GM23338 (cell line): ENCODE results near the gene KRAS. TPM values are rescaled to one million over a fixed set of nuclear protein-coding genes. Genes with fewer than 3 reads are reported as not detected.

ENCODE experiments used
- ATAC-seq: fragments of 200-7000 bp; cut with Tn5 transposase; 3 replicates; pipeline ENCODE4 v1.9.1; 2020
- DNase-seq: peaks from one replicate; pipeline ENCODE4 v3.0.0-alpha.2; 2015; ENCODE audit warnings: low spot score
- H2AFZ ChIP-seq: fragments of 200-600 bp; sonication (generic); 2 replicates; pipeline ENCODE4 v1.8.0; 2016; ENCODE audit warnings: antibody characterized with exemption, mild to moderate bottlenecking, moderate library complexity
- H3F3A ChIP-seq: fragments of 200-600 bp; sonication (generic); replicated peaks from 2 replicates; pipeline ENCODE4 v1.8.0; 2017; ENCODE audit warnings: antibody characterized with exemption, mixed run types, low read depth
- H3K27ac ChIP-seq: fragments of 200-600 bp; sonication (generic); 2 replicates; pipeline ENCODE4 v1.6.1; 2016; ENCODE audit warnings: low read depth
- H3K27me3 ChIP-seq: fragments of 200-600 bp; sonication (generic); 2 replicates; pipeline ENCODE4 v1.8.0; 2016; ENCODE audit warnings: mild to moderate bottlenecking, mixed run types, moderate library complexity; ENCODE audit not compliant: insufficient read depth
- H3K36me3 ChIP-seq: fragments of 200-600 bp; sonication (generic); 2 replicates; pipeline ENCODE4 v1.8.0; 2016; ENCODE audit warnings: mild to moderate bottlenecking; ENCODE audit not compliant: insufficient read depth
- H3K4me1 ChIP-seq: fragments of 200-600 bp; sonication (generic); 2 replicates; pipeline ENCODE4 v1.8.0; 2016; ENCODE audit warnings: mild to moderate bottlenecking, moderate library complexity; ENCODE audit not compliant: insufficient read depth
- H3K4me2 ChIP-seq: fragments of 200-600 bp; sonication (generic); 2 replicates; pipeline ENCODE4 v1.7.1; 2017; ENCODE audit warnings: mixed run types
- H3K4me3 ChIP-seq: fragments of 200-600 bp; sonication (generic); 2 replicates; pipeline ENCODE4 v1.6.1; 2016; ENCODE audit warnings: mixed run types
- H3K79me2 ChIP-seq: fragments of 200-600 bp; sonication (generic); replicated peaks from 2 replicates; pipeline ENCODE4 v1.8.0; 2017; ENCODE audit warnings: mild to moderate bottlenecking; ENCODE audit not compliant: insufficient read depth
- H3K9me2 ChIP-seq: fragments of 200-600 bp; sonication (generic); 2 replicates; pipeline ENCODE4 v1.8.0; 2017; ENCODE audit not compliant: insufficient read depth
- H4K20me1 ChIP-seq: fragments of 200-600 bp; sonication (generic); replicated peaks from 2 replicates; pipeline ENCODE4 v1.8.0; 2017; ENCODE audit warnings: mild to moderate bottlenecking; ENCODE audit not compliant: insufficient read depth
- H3K27ac Mint-ChIP-seq: 2 replicates; pipeline ENCODE4 v1.8.0; 2020; ENCODE audit warnings: inconsistent platforms, mild to moderate bottlenecking, moderate library complexity, mixed read lengths
- H3K27me3 Mint-ChIP-seq: 3 replicates; pipeline ENCODE4 v1.8.0; 2022; ENCODE audit warnings: low read depth, mild to moderate bottlenecking, moderate library complexity, mixed read lengths, inconsistent platforms; ENCODE audit not compliant: insufficient read depth, poor library complexity
- H3K36me3 Mint-ChIP-seq: 3 replicates; pipeline ENCODE4 v1.8.0; 2021; ENCODE audit warnings: low read depth, mild to moderate bottlenecking, inconsistent platforms, moderate library complexity, mixed read lengths
- H3K4me1 Mint-ChIP-seq: 3 replicates; pipeline ENCODE4 v1.8.0; 2020; ENCODE audit warnings: mild to moderate bottlenecking, inconsistent platforms, mixed read lengths
- H3K4me3 Mint-ChIP-seq: 3 replicates; pipeline ENCODE4 v1.8.0; 2021; ENCODE audit warnings: moderate library complexity, mild to moderate bottlenecking, inconsistent platforms, mixed read lengths
- H3K9me3 Mint-ChIP-seq: 3 replicates; pipeline ENCODE4 v1.8.0; 2020; ENCODE audit warnings: moderate library complexity, mild to moderate bottlenecking, inconsistent platforms, mixed read lengths
- CREB1 ChIP-seq: fragments of 250-450 bp; sonication (Bioruptor Pico); IDR thresholded peaks from 2 replicates; pipeline ENCODE4 v1.5.0; 2020; ENCODE audit warnings: low read depth, mild to moderate bottlenecking, moderate library complexity
- ETS1 ChIP-seq: IDR thresholded peaks from 2 replicates; pipeline ENCODE4 v1.6.1; 2016; ENCODE audit warnings: antibody characterized with exemption
- EZH2phosphoT487 ChIP-seq: fragments of 200-600 bp; sonication (generic); IDR thresholded peaks from one replicate; pipeline ENCODE4 v1.8.1; 2018; ENCODE audit warnings: antibody characterized with exemption; ENCODE audit not compliant: unreplicated experiment
- JUNB ChIP-seq: IDR thresholded peaks from one replicate; pipeline ENCODE4 v1.6.1; 2016; ENCODE audit warnings: antibody characterized with exemption; ENCODE audit not compliant: unreplicated experiment
- NANOG ChIP-seq: IDR thresholded peaks from 2 replicates; pipeline ENCODE4 v1.6.1; 2016; ENCODE audit warnings: antibody characterized with exemption, borderline replicate concordance
- POLR2AphosphoS5 ChIP-seq: IDR thresholded peaks from 2 replicates; pipeline ENCODE4 v1.6.1; 2016; ENCODE audit warnings: antibody characterized with exemption, low read depth
- STAT1 ChIP-seq: IDR thresholded peaks from one replicate; pipeline ENCODE4 v1.6.1; 2016; ENCODE audit warnings: antibody characterized with exemption; ENCODE audit not compliant: unreplicated experiment
- ZNF114 ChIP-seq: fragments of 250-450 bp; sonication (Bioruptor Pico); IDR thresholded peaks from 2 replicates; pipeline ENCODE4 v1.5.0; 2020; ENCODE audit warnings: mild to moderate bottlenecking, moderate library complexity
- ZNF331 ChIP-seq: fragments of 250-450 bp; sonication (Bioruptor Pico); IDR thresholded peaks from 2 replicates; pipeline ENCODE4 v1.5.0; 2020; ENCODE audit warnings: low read depth, mild to moderate bottlenecking, moderate library complexity
- polyA plus RNA-seq: library from polyadenylated mRNA; unstranded; fragments of >200 nt; fragmentation: Nextera tagmentation; extraction: Ambion mirVana; gene quantifications from 2 replicates; pipeline ENCODE4 v1.2.1, GENCODE V29; 2016
- total RNA-seq: library from RNA; depleted of rRNA; stranded (reverse); fragments of >200 nt; shearing (Covaris generic); gene quantifications from 2 replicates; pipeline ENCODE4 v1.2.3, GENCODE V29; 2014
- TF ChIP-seq, protein P1 (sequence below): IDR thresholded peaks from one replicate; pipeline ENCODE4 v1.6.1; 2018; ENCODE audit warnings: antibody characterized with exemption; ENCODE audit not compliant: unreplicated experiment
- TF ChIP-seq, protein P2 (sequence below), 2 experiments: fragments of 200-600 bp in 1 of 2; sonication (generic) in 1 of 2; conservative IDR thresholded peaks; 2 replicates each; pipeline versions ENCODE4 v1.5.1 to v1.6.1; 2016 to 2017; ENCODE audit warnings: antibody characterized with exemption in 2 of 2, low read depth in 2 of 2, mild to moderate bottlenecking in 2 of 2, moderate library complexity in 1 of 2

Gene KRAS
- total and polyA plus RNA-seq, 2 experiments from 2014 or later: 54.7 to 131 TPM

- ATAC-seq: no peak
- Mint-ChIP-seq H3K36me3 (peaks cover 24% of the 10 kb centered on the region), H3K27me3 (no peaks in the 10 kb centered on the region), H3K4me1 (no peaks in the 10 kb centered on the region), H3K4me3 (no peak overlapping the region), H3K27ac (no peak overlapping the region), H3K9me3 (no peaks in the 10 kb centered on the region)
- no peak for TF ChIP-seq CREB1 (CRISPR knock-in tag)
- Histone ChIP-seq H2AFZ (no peak overlapping the region), H3K79me2 (peaks cover 65% of the 10 kb centered on the region), H3K4me1 (no peaks in the 10 kb centered on the region), H3K36me3 (no peaks in the 10 kb centered on the region), H4K20me1 (peaks cover 11% of the 10 kb centered on the region), H3K9me2 (no peaks in the 10 kb centered on the region), H3K27ac (no peak overlapping the region), H3F3A (no peaks in the 10 kb centered on the region), H3K4me3 (no peak overlapping the region), H3K27me3 (no peaks in the 10 kb centered on the region), H3K4me2 (no peak overlapping the region)
- no peak for DNase-seq
Measured at GRCh38 chr12:25236190-25236589, 14.5 kb downstream of the KRAS start.

GRCh38 chr12:25213338-25213737, 37.4 kb downstream of the KRAS start:
- Mint-ChIP-seq H3K9me3 (no peaks in the 10 kb centered on the region), H3K4me3 (no peak overlapping the region), H3K36me3 (peaks cover 12% of the 10 kb centered on the region; the same call in 2 of the 3 replicates), H3K27ac (no peak overlapping the region), H3K4me1 (no peaks in the 10 kb centered on the region), H3K27me3 (no peaks in the 10 kb centered on the region)
- Histone ChIP-seq H4K20me1 (no peaks in the 10 kb centered on the region), H3F3A (no peaks in the 10 kb centered on the region), H3K27me3 (no peaks in the 10 kb centered on the region), H3K9me2 (no peaks in the 10 kb centered on the region), H3K4me2 (no peak overlapping the region), H3K4me3 (no peak overlapping the region), H3K79me2 (no peaks in the 10 kb centered on the region), H2AFZ (no peak overlapping the region), H3K4me1 (no peaks in the 10 kb centered on the region), H3K36me3 (no peaks in the 10 kb centered on the region), H3K27ac (no peak overlapping the region)
- TF ChIP-seq STAT1: no peak
- DNase-seq (no peak), ATAC-seq (no peak)

DNA sequence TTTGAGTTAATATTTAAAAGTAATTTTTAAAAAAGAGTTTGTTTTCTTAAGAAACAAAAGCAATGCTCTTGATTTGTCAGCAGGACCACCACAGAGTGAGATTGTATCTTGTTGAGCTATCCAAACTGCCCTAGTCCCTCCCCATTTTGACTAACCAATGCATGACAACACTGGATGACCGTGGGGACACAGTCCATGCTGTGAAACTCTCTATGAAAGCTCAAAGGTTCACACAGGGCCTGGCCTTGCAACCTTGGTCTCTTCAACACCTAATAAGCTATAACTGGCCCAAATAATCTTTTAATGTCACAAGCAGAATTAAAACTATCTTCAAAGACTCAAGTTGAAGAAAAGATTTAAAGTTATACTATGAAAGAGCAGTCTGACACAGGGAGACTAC, 42.2 kb downstream of the KRAS start:
- no peak overlapping the region for H3K4me2 ChIP-seq
- H4K20me1 ChIP-seq: peaks cover 2% of the 10 kb centered on the region; the same call in 1 of the 2 replicates
- no peaks in the 10 kb centered on the region for H3K9me2 ChIP-seq
- H3K27ac Mint-ChIP-seq: no peak overlapping the region
- H3K36me3 Mint-ChIP-seq: peaks cover 11% of the 10 kb centered on the region; the same call in 2 of the 3 replicates
- H2AFZ ChIP-seq: no peak overlapping the region
- no peaks in the 10 kb centered on the region for H3K4me1 Mint-ChIP-seq
- H3K27ac ChIP-seq: no peak overlapping the region
- DNase-seq (no peak), ATAC-seq (no peak)
- H3K27me3 ChIP-seq: no peaks in the 10 kb centered on the region
- no peak overlapping the region for H3K4me3 Mint-ChIP-seq
- TF ChIP-seq POLR2AphosphoS5 (no peak), NANOG (no peak), ZNF114 (CRISPR knock-in tag) (no peak), STAT1 (no peak), JUNB (no peak), CREB1 (CRISPR knock-in tag) (no peak), ZNF331 (CRISPR knock-in tag) (no peak), ETS1 (no peak), EZH2phosphoT487 (no peak)
- TF ChIP-seq, protein P1, sequence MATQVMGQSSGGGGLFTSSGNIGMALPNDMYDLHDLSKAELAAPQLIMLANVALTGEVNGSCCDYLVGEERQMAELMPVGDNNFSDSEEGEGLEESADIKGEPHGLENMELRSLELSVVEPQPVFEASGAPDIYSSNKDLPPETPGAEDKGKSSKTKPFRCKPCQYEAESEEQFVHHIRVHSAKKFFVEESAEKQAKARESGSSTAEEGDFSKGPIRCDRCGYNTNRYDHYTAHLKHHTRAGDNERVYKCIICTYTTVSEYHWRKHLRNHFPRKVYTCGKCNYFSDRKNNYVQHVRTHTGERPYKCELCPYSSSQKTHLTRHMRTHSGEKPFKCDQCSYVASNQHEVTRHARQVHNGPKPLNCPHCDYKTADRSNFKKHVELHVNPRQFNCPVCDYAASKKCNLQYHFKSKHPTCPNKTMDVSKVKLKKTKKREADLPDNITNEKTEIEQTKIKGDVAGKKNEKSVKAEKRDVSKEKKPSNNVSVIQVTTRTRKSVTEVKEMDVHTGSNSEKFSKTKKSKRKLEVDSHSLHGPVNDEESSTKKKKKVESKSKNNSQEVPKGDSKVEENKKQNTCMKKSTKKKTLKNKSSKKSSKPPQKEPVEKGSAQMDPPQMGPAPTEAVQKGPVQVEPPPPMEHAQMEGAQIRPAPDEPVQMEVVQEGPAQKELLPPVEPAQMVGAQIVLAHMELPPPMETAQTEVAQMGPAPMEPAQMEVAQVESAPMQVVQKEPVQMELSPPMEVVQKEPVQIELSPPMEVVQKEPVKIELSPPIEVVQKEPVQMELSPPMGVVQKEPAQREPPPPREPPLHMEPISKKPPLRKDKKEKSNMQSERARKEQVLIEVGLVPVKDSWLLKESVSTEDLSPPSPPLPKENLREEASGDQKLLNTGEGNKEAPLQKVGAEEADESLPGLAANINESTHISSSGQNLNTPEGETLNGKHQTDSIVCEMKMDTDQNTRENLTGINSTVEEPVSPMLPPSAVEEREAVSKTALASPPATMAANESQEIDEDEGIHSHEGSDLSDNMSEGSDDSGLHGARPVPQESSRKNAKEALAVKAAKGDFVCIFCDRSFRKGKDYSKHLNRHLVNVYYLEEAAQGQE: no peak
- TF ChIP-seq, protein P2, sequence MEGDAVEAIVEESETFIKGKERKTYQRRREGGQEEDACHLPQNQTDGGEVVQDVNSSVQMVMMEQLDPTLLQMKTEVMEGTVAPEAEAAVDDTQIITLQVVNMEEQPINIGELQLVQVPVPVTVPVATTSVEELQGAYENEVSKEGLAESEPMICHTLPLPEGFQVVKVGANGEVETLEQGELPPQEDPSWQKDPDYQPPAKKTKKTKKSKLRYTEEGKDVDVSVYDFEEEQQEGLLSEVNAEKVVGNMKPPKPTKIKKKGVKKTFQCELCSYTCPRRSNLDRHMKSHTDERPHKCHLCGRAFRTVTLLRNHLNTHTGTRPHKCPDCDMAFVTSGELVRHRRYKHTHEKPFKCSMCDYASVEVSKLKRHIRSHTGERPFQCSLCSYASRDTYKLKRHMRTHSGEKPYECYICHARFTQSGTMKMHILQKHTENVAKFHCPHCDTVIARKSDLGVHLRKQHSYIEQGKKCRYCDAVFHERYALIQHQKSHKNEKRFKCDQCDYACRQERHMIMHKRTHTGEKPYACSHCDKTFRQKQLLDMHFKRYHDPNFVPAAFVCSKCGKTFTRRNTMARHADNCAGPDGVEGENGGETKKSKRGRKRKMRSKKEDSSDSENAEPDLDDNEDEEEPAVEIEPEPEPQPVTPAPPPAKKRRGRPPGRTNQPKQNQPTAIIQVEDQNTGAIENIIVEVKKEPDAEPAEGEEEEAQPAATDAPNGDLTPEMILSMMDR (conservative IDR thresholded peaks at IDR 0.05; ENCODE audit: low read depth in 2 of 2): no peak
- H3K36me3 ChIP-seq: no peaks in the 10 kb centered on the region; the same call in 1 of the 2 replicates
- H3K27me3 Mint-ChIP-seq: no peaks in the 10 kb centered on the region
- no peaks in the 10 kb centered on the region for H3K79me2 ChIP-seq
- no peaks in the 10 kb centered on the region for H3K9me3 Mint-ChIP-seq
- H3K4me3 ChIP-seq: no peak overlapping the region
- H3F3A ChIP-seq: no peaks in the 10 kb centered on the region
- no peaks in the 10 kb centered on the region for H3K4me1 ChIP-seq
